Measurements from ENCODE around the gene WDR4. TPM values are rescaled to one million over a fixed set of nuclear protein-coding genes. Genes with fewer than 3 reads are reported as not detected.

The WDR4 gene
- total and polyA plus RNA-seq, 9 of the 15 experiments (the other 6 are each of a cell fraction or from before 2014, with no cell fraction given): 5.4 to 95.4 (median 32.1) TPM

GRCh38 chr21:42854246-42855010 is 24.9 kb downstream of the WDR4 start:
- ChIA-PET POLR2A (interaction anchor here (1.0 to 2.5 kb wide), 3 partner anchors 11 to 23 kb away, joined by 3 to 6 read pairs (median 5); no protein-coding TSS in a partner anchor), CTCF (ENCODE audit: low intra/inter-chr PET ratio) (no interaction called here)
- Histone ChIP-seq H3K36me3 (ENCODE audit: control insufficient read depth, insufficient read depth, low read length) (peaks cover 99% of the 10 kb centered on the region), H3K4me1 (replicated peaks in 1 of 2; ENCODE audit: control insufficient read depth in 2 of 2, insufficient read depth in 2 of 2, low read length in 2 of 2) (peaks cover 0 to 27% of the 10 kb centered on the region in 2 experiments; a peak in 1 of 5 replicates), H3K27me3 (ENCODE audit: control insufficient read depth in 2 of 2, insufficient read depth in 2 of 2, low read length in 2 of 2) (no peaks in the 10 kb centered on the region), H3K4me3 (no peak overlapping the region), H3K79me2 (ENCODE audit: control insufficient read depth, insufficient read depth, low read length) (peaks cover 42% of the 10 kb centered on the region), H4K20me1 (replicated peaks; ENCODE audit: control insufficient read depth, insufficient read depth, low read length) (peaks cover 6% of the 10 kb centered on the region; the same call in 1 of the 2 replicates), H3K9me1 (ENCODE audit: control insufficient read depth, insufficient read depth, low read length) (no peaks in the 10 kb centered on the region), H2AFZ (ENCODE audit: low read depth, low read length) (no peak overlapping the region), H3K9me3 (replicated peaks; ENCODE audit: control insufficient read depth, insufficient read depth, low read depth, low read length) (no peaks in the 10 kb centered on the region), H3K4me2 (ENCODE audit: insufficient read depth, low read length) (no peak overlapping the region), H3K9ac (ENCODE audit: insufficient read depth in 1 of 2, low read depth in 2 of 2, low read length in 2 of 2) (0 out of 4 replicates have a peak overlapping the region, but pooled peaks of 1 of the 2 experiments have one; percentile 2), H3K27ac (ENCODE audit: extremely low read depth, low read depth, low read length) (no peak overlapping the region)
- 95% methylated on average over 28 of the region's 28 CpGs for WGBS (ENCODE audit: insufficient coverage, low coverage, missing lambda C conversion rate)
- TF ChIP-seq ZNF57 (CRISPR knock-in tag; IDR thresholded peaks at IDR 0.05) (no peak), SNRNP70 (optimal IDR thresholded peaks at IDR 0.05; ENCODE audit: low read depth, low read length) (no peak), ZC3H4 (CRISPR knock-in tag; IDR thresholded peaks at IDR 0.05; ENCODE audit: borderline replicate concordance) (no peak), SETDB1 (IDR thresholded peaks at IDR 0.05; ENCODE audit: low read length) (no peak), ZSCAN32 (CRISPR knock-in tag; IDR thresholded peaks at IDR 0.05) (no peak), MCM7 (IDR thresholded peaks at IDR 0.05) (no peak), SIN3B (IDR thresholded peaks at IDR 0.05; ENCODE audit: low read depth) (no peak), ZNF282 (CRISPR knock-in tag; IDR thresholded peaks at IDR 0.05) (no peak), MEF2A (IDR thresholded peaks at IDR 0.05; ENCODE audit: control insufficient read depth, low read depth, low read length) (no peak), STAT5B (CRISPR knock-in tag; IDR thresholded peaks at IDR 0.05) (no peak), ZNF184 (CRISPR knock-in tag; IDR thresholded peaks at IDR 0.05) (no peak), MCM2 (IDR thresholded peaks at IDR 0.05; ENCODE audit: low read depth) (no peak), TAF7 (tag; IDR thresholded peaks at IDR 0.05) (no peak), MITF (IDR thresholded peaks at IDR 0.05) (no peak), DPF2 (IDR thresholded peaks at IDR 0.05) (no peak), ZNF707 (CRISPR knock-in tag; conservative IDR thresholded peaks at IDR 0.05) (no peak)
- DNase-seq (ENCODE audit: extremely low read depth in 1 of 4, low spot score in 3 of 4) (no peak), FAIRE-seq (peak; percentile 23), ATAC-seq (no peak)
- no TSS peak for BruUV-seq (replicated peaks)
- in situ Hi-C loops (cut with MboI): no loop called here
- intact Hi-C loops (cut with micrococcal nuclease): no loop called here
